ENCODE measurements around the gene AKR1E2. TPM values are rescaled to one million over a fixed set of nuclear protein-coding genes. Genes with fewer than 3 reads are reported as not detected.

Gene AKR1E2
- total and polyA plus RNA-seq, 7 donors: 0.65 to 5.1 (median 1.8) TPM

- H3K27ac ChIP-seq: no peak overlapping the region
- H3K9me3 ChIP-seq: no peaks in the 10 kb centered on the region
- ATAC-seq (no peak), DNase-seq (no peak)
- WGBS, 3 donors: 91 to 100% (median 98%) methylated on average over 2 of the region's 2 CpGs
- intact Hi-C loops (cut with DNase I): no loop called here
- H3K4me3 ChIP-seq: no peak overlapping the region
- TF ChIP-seq, protein P1, sequence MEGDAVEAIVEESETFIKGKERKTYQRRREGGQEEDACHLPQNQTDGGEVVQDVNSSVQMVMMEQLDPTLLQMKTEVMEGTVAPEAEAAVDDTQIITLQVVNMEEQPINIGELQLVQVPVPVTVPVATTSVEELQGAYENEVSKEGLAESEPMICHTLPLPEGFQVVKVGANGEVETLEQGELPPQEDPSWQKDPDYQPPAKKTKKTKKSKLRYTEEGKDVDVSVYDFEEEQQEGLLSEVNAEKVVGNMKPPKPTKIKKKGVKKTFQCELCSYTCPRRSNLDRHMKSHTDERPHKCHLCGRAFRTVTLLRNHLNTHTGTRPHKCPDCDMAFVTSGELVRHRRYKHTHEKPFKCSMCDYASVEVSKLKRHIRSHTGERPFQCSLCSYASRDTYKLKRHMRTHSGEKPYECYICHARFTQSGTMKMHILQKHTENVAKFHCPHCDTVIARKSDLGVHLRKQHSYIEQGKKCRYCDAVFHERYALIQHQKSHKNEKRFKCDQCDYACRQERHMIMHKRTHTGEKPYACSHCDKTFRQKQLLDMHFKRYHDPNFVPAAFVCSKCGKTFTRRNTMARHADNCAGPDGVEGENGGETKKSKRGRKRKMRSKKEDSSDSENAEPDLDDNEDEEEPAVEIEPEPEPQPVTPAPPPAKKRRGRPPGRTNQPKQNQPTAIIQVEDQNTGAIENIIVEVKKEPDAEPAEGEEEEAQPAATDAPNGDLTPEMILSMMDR (IDR thresholded peaks at IDR 0.05): no peak
- no peaks in the 10 kb centered on the region for H3K36me3 ChIP-seq (ENCODE audit: insufficient read depth in 1 of 2, low read depth in 1 of 2)
- H3K27me3 ChIP-seq (ENCODE audit: insufficient read depth in 3 of 3, low read length in 2 of 3): no peaks in the 10 kb centered on the region
- no peaks in the 10 kb centered on the region for H3K4me1 ChIP-seq
Measured at GRCh38 chr10:4894335-4894734, 68.3 kb downstream of the AKR1E2 start.

Other genes with a start within 250 kb of the AKR1E2 start
- gene AKR1C1, start 137.2 kb downstream of the AKR1E2 start, total RNA-seq: 100 to 1,000 TPM in 1 of 4 donors, 10 to 100 TPM in 3; 36.5 to 568 (median 80.5) TPM
- 1,000 to 10,000 TPM in 2 of 3 donors, 100 to 1,000 TPM in 1; 212 to 1,974 (median 1,595) TPM for gene AKR1C1, start 137.2 kb downstream of the AKR1E2 start, polyA plus RNA-seq
- 100 to 1,000 TPM in 2 of 4 donors, 10 to 100 TPM in 2; 38.7 to 982 (median 119) TPM for gene AKR1C2, start 177.7 kb downstream of the AKR1E2 start, total RNA-seq
- 1,000 to 10,000 TPM in 1 of 3 donors, 100 to 1,000 TPM in 2; 124 to 2,054 (median 400) TPM for gene AKR1C2, start 177.7 kb downstream of the AKR1E2 start, polyA plus RNA-seq

Data from psoas muscle (tissue), 8 donors.